ENCODE data around the gene NID1. TPM values are rescaled to one million over a fixed set of nuclear protein-coding genes. Genes with fewer than 3 reads are reported as not detected.

NID1 gene
- total RNA-seq, 1 experiment from 2014 or later: 0.32 TPM

DNA sequence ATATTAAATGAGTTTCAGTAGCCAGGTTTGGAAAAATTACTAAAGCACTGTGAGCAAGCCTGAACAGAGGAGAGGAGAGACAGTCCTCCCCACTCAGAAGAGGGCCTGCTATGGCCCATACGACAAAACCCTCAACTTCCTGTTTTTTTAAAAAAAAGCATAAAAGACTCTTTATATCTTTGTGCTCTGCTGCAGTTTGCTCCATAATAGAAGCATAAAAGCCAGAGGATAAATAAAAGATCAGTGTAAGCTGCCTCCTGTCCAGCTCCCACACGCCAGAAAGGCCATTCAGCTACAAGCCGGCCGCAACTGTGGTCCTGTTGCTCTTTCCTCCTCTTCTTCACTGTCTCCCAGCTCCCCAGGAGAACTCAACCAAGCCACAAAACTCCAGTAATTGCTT lies 37.8 kb downstream of the NID1 start:
- no peaks in the 10 kb centered on the region for H3K36me3 ChIP-seq (ENCODE audit: control insufficient read depth in 1 of 2, insufficient read depth in 2 of 2, low read length in 2 of 2)
- CTCF ChIA-PET: no interaction called here
- H3K9me3 ChIP-seq (ENCODE audit: control insufficient read depth in 1 of 2, insufficient read depth in 1 of 2, low read depth in 1 of 2, low read length in 2 of 2): no peaks in the 10 kb centered on the region
- ATAC-seq (no peak), DNase-seq (ENCODE audit: low read depth, low spot score) (no peak)
- TF ChIP-seq POLR2A (IDR thresholded peaks at IDR 0.05; ENCODE audit: borderline replicate concordance, extremely low read depth, insufficient read depth, insufficient read length) (no peak), EZH2 (IDR thresholded peaks at IDR 0.05) (no peak), SP1 (IDR thresholded peaks at IDR 0.05; ENCODE audit: low read depth) (no peak), CEBPB (IDR thresholded peaks at IDR 0.05; ENCODE audit: low read depth) (no peak), ZFX (IDR thresholded peaks at IDR 0.05) (no peak), RAD21 (IDR thresholded peaks at IDR 0.05; ENCODE audit: low read depth) (no peak), TCF7L2 (IDR thresholded peaks at IDR 0.05; ENCODE audit: borderline replicate concordance, extremely low read depth, insufficient read depth, insufficient read length) (no peak), SRF (IDR thresholded peaks at IDR 0.05; ENCODE audit: low read depth) (no peak), EGR1 (IDR thresholded peaks at IDR 0.05; ENCODE audit: low read depth) (no peak), SIN3A (IDR thresholded peaks at IDR 0.05; ENCODE audit: low read depth) (no peak)
- TF ChIP-seq, protein P1, sequence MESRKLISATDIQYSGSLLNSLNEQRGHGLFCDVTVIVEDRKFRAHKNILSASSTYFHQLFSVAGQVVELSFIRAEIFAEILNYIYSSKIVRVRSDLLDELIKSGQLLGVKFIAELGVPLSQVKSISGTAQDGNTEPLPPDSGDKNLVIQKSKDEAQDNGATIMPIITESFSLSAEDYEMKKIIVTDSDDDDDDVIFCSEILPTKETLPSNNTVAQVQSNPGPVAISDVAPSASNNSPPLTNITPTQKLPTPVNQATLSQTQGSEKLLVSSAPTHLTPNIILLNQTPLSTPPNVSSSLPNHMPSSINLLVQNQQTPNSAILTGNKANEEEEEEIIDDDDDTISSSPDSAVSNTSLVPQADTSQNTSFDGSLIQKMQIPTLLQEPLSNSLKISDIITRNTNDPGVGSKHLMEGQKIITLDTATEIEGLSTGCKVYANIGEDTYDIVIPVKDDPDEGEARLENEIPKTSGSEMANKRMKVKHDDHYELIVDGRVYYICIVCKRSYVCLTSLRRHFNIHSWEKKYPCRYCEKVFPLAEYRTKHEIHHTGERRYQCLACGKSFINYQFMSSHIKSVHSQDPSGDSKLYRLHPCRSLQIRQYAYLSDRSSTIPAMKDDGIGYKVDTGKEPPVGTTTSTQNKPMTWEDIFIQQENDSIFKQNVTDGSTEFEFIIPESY (IDR thresholded peaks at IDR 0.05; ENCODE audit: extremely low read depth, insufficient replicate concordance, low read length): no peak
- TF ChIP-seq, protein P2, sequence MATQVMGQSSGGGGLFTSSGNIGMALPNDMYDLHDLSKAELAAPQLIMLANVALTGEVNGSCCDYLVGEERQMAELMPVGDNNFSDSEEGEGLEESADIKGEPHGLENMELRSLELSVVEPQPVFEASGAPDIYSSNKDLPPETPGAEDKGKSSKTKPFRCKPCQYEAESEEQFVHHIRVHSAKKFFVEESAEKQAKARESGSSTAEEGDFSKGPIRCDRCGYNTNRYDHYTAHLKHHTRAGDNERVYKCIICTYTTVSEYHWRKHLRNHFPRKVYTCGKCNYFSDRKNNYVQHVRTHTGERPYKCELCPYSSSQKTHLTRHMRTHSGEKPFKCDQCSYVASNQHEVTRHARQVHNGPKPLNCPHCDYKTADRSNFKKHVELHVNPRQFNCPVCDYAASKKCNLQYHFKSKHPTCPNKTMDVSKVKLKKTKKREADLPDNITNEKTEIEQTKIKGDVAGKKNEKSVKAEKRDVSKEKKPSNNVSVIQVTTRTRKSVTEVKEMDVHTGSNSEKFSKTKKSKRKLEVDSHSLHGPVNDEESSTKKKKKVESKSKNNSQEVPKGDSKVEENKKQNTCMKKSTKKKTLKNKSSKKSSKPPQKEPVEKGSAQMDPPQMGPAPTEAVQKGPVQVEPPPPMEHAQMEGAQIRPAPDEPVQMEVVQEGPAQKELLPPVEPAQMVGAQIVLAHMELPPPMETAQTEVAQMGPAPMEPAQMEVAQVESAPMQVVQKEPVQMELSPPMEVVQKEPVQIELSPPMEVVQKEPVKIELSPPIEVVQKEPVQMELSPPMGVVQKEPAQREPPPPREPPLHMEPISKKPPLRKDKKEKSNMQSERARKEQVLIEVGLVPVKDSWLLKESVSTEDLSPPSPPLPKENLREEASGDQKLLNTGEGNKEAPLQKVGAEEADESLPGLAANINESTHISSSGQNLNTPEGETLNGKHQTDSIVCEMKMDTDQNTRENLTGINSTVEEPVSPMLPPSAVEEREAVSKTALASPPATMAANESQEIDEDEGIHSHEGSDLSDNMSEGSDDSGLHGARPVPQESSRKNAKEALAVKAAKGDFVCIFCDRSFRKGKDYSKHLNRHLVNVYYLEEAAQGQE (IDR thresholded peaks at IDR 0.05; ENCODE audit: low read depth): no peak
- TF ChIP-seq, protein P3, sequence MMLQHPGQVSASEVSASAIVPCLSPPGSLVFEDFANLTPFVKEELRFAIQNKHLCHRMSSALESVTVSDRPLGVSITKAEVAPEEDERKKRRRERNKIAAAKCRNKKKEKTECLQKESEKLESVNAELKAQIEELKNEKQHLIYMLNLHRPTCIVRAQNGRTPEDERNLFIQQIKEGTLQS (IDR thresholded peaks at IDR 0.05): no peak
- TF ChIP-seq, protein P4, sequence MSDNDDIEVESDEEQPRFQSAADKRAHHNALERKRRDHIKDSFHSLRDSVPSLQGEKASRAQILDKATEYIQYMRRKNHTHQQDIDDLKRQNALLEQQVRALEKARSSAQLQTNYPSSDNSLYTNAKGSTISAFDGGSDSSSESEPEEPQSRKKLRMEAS (IDR thresholded peaks at IDR 0.05): no peak
- H3K4me2 ChIP-seq (ENCODE audit: low read length): no peak overlapping the region
- no peaks in the 10 kb centered on the region for H3K79me2 ChIP-seq (ENCODE audit: insufficient read depth, low read length)
- H3K9me2 ChIP-seq (ENCODE audit: insufficient read depth): no peaks in the 10 kb centered on the region
- no peak overlapping the region for H2AFZ ChIP-seq (ENCODE audit: low read depth, low read length, poor library complexity, severe bottlenecking)
- intact Hi-C loops (cut with micrococcal nuclease): no loop called here
- H4K20me1 ChIP-seq (ENCODE audit: insufficient read depth): no peaks in the 10 kb centered on the region
- H3K27me3 ChIP-seq (ENCODE audit: insufficient read depth, low read length): no peaks in the 10 kb centered on the region
- no TSS peak for BruUV-seq (replicated peaks)
- no peak overlapping the region for H3K27ac ChIP-seq (ENCODE audit: low read depth, low read length)
- H3K4me1 ChIP-seq (ENCODE audit: control insufficient read depth in 1 of 2, insufficient read depth in 2 of 2, low read length in 2 of 2): no peaks in the 10 kb centered on the region
- H3K9ac ChIP-seq (ENCODE audit: low read length): no peak overlapping the region
- POLR2A ChIA-PET: no interaction called here
- H3K4me3 ChIP-seq (replicated peaks in 1 of 2; ENCODE audit: low read depth in 1 of 2, low read length in 2 of 2): no peak overlapping the region
- RAD21 ChIA-PET (ENCODE audit: low non-redundant PET in 1 of 2, low total read pairs in 2 of 2, uncharacterized antibody in 2 of 2, unreplicated experiment in 2 of 2): no interaction called here

All from HCT116 (cell line).